GM12872 (cell line): ENCODE measurements around the gene MYL2.

ENCODE experiments used
- CTCF ChIP-seq: IDR thresholded peaks from 3 replicates; pipeline ENCODE4 v1.5.1; 2011; ENCODE audit warnings: low read depth, mild to moderate bottlenecking, low read length, moderate library complexity; ENCODE audit not compliant: insufficient read depth

Gene MYL2

GRCh38 chr12:110888256-110888991, 32.0 kb downstream of the MYL2 start:
- TF ChIP-seq CTCF = no peak

- no peak for TF ChIP-seq CTCF
These were observed 35.1 kb downstream of the MYL2 start for GRCh38 chr12:110885152-110885840.

- no peak for TF ChIP-seq CTCF
These were observed 37.1 kb downstream of the MYL2 start for GRCh38 chr12:110883251-110883650.

GRCh38 chr12:110880651-110881050, 39.7 kb downstream of the MYL2 start:
- TF ChIP-seq CTCF = no peak

- no peak for TF ChIP-seq CTCF
These were observed 45.6 kb downstream of the MYL2 start for GRCh38 chr12:110874781-110875180.

GRCh38 chr12:110874351-110874750, 46.0 kb downstream of the MYL2 start:
- TF ChIP-seq CTCF = no peak

GRCh38 chr12:110872100-110872499, 48.3 kb downstream of the MYL2 start:
- TF ChIP-seq CTCF = no peak
